Activated T-helper 17 cell treated with anti-CD3 and anti-CD28 coated beads, Interleukin-2, amount 50 U/mL, for 72 hours (primary cell): Measurements from ENCODE around the gene SLC16A11. TPM values are rescaled to one million over a fixed set of nuclear protein-coding genes. Genes with fewer than 3 reads are reported as not detected.
A peak's percentile ranks its signal among the peaks of the same experiment; 100 is the strongest.
"Not testable (repeated sequence)": the region's sequence is repeated elsewhere in the genome, so short reads cannot be mapped to it uniquely, and the experiment has no call there.

Experiments used
- ATAC-seq: fragments of 150-1000 bp; cut with Tn5 transposase; replicated peaks from 2 replicates; pipeline ENCODE4 v1.10.0; 2021; ENCODE audit warnings: mild to moderate bottlenecking, moderate library complexity
- H3K27ac Mint-ChIP-seq: one replicate; pipeline ENCODE4 v1.8.0; 2022; ENCODE audit warnings: mixed read lengths
- H3K27me3 Mint-ChIP-seq: one replicate; pipeline ENCODE4 v1.8.0; 2022; ENCODE audit warnings: mixed read lengths
- H3K36me3 Mint-ChIP-seq: one replicate; pipeline ENCODE4 v1.8.0; 2022; ENCODE audit warnings: low read depth, mild to moderate bottlenecking, mixed read lengths
- H3K4me1 Mint-ChIP-seq: one replicate; pipeline ENCODE4 v1.8.0; 2022; ENCODE audit warnings: mixed read lengths
- H3K4me3 Mint-ChIP-seq: one replicate; pipeline ENCODE4 v1.8.0; 2022; ENCODE audit warnings: mild to moderate bottlenecking, mixed read lengths
- H3K9me3 Mint-ChIP-seq: one replicate; pipeline ENCODE4 v1.8.0; 2022; ENCODE audit warnings: mixed read lengths
- total RNA-seq, 2 donors: library from RNA; stranded (reverse); gene quantifications; one replicate each; pipeline ENCODE4 v1.2.3, GENCODE V29; 2022

Gene SLC16A11
- total RNA-seq, 2 donors from 2014 or later: 0.63 to 3.5 TPM

DNA sequence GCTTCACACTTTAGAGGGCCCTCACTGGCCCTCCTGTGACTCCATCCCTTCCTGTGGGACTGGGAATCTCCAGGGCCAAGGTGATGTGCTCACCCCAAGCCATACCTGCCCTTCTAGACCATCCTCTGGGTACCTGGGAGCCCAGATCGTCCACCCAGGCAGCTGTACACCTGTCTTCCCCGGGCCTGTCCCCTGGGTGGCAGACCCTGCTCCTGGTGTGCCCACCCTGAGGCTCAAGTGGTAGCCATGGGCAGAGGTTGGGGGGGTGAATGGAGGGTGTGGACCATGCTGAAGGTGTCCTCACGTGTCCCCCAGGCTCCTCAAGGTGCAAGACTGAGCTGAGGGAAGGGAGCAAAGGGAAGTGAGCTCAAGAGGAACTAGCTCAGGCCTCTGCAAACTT is 26.8 kb upstream of the SLC16A11 start:
- ATAC-seq: no peak
- Mint-ChIP-seq H3K4me1 (no peaks in the 10 kb centered on the region), H3K9me3 (peaks cover 11% of the 10 kb centered on the region), H3K4me3 (no peak overlapping the region), H3K27me3 (peaks cover 3% of the 10 kb centered on the region), H3K36me3 (no peaks in the 10 kb centered on the region), H3K27ac (no peak overlapping the region)

DNA sequence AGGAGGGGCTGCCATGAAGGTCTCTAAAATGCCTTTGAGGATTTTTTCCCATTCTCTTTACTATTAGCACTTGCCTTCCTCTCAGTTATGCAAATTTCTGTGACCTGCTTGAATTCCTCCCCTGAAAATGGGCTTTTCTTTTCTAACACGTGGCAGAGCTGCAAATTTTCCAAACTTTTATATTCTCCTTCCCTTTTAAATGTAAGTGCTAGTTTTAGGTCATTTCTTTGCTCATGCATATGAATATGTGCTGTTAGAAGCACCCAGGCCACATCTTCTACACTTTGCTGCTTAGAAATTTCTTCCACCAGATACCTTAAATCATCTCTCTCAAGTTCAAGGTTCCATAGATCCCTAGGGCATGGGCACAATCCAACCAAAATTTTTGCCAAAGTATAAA is 24.4 kb upstream of the SLC16A11 start:
- Mint-ChIP-seq H3K27ac (no peak overlapping the region), H3K36me3 (no peaks in the 10 kb centered on the region), H3K9me3 (peaks cover 11% of the 10 kb centered on the region), H3K4me3 (no peak overlapping the region), H3K4me1 (no peaks in the 10 kb centered on the region), H3K27me3 (peaks cover 8% of the 10 kb centered on the region)
- no peak for ATAC-seq

DNA sequence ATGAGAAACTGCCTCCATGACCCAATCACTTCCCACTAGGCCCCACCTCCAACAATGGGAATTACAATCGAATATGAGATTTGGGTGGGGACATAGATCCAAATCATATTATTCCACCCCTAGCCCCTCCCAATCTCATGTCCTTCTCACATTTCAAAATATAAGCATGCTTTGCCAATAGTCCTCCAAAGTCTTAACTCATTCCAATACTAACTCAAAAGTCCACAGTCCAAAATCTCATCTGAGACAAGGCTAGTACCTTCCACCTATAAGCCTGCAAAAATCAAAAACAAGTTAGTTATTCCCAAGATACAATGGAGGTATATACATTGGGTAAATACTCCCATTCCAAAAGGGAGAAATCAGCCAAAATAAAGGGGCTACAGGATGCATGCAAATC is 23.3 kb upstream of the SLC16A11 start:
- Mint-ChIP-seq H3K4me3 (no peak overlapping the region), H3K4me1 (no peaks in the 10 kb centered on the region), H3K27ac (no peak overlapping the region), H3K27me3 (peaks cover 8% of the 10 kb centered on the region), H3K9me3 (peaks cover 11% of the 10 kb centered on the region), H3K36me3 (no peaks in the 10 kb centered on the region)
- ATAC-seq: no peak

DNA sequence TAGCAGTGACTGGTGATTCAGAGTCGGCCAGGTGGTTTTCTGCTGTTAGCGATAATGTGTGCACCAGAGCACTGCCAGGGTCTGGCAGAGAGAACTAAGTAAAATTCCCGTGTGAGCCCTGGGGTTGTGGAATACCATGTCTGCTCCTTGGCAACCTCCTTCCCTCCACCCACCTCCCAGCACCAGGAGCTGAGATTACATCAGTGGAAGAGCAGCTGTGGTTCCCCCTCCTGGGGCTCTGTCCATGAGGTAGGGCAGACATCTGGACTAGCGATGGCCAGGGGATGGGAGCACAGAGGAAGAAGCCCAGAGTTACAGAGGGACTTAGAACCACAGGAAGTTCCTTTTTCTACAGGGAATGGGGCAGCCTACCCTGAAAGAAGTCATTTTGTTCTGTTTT is 20.4 kb upstream of the SLC16A11 start:
- H3K4me3 Mint-ChIP-seq: no peak overlapping the region
- H3K27me3 Mint-ChIP-seq: peaks cover 8% of the 10 kb centered on the region
- no peak overlapping the region for H3K27ac Mint-ChIP-seq
- ATAC-seq: no peak
- H3K36me3 Mint-ChIP-seq: peaks cover 8% of the 10 kb centered on the region
- H3K4me1 Mint-ChIP-seq: peaks cover 10% of the 10 kb centered on the region
- H3K9me3 Mint-ChIP-seq: peaks cover 11% of the 10 kb centered on the region

DNA sequence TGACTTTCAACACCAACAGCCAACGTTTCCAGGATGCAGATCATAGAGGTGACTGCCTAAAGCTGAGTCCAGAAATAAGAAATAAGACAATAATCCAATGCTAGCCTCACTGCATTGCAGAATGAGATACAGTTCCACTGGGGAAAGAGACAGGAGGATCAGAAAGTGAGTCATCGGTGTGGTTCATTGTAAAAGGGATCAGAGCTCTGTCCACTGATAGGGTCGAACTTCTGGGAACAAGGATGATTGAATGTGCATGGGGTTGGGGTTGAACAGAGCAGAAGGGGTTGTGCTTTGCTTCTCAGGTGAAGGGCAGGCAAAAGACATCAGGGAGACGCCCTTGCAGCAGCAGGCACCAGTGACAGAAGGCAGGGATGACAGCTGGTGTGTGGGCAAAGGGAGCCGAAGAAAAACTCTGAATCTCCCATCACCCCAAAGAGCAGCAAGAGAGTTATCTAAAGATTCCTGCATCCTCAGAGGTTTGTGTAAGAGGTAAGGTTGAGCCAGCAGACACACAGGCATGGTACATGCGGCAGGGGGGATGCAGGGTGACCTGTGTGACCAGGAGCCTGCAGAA is 19.7 kb upstream of the SLC16A11 start:
- H3K9me3 Mint-ChIP-seq: peaks cover 6% of the 10 kb centered on the region
- peaks cover 8% of the 10 kb centered on the region for H3K36me3 Mint-ChIP-seq
- H3K27me3 Mint-ChIP-seq: peaks cover 5% of the 10 kb centered on the region
- H3K27ac Mint-ChIP-seq: peak overlapping the region; percentile 2
- peaks cover 17% of the 10 kb centered on the region for H3K4me1 Mint-ChIP-seq
- ATAC-seq: no peak
- no peak overlapping the region for H3K4me3 Mint-ChIP-seq

DNA sequence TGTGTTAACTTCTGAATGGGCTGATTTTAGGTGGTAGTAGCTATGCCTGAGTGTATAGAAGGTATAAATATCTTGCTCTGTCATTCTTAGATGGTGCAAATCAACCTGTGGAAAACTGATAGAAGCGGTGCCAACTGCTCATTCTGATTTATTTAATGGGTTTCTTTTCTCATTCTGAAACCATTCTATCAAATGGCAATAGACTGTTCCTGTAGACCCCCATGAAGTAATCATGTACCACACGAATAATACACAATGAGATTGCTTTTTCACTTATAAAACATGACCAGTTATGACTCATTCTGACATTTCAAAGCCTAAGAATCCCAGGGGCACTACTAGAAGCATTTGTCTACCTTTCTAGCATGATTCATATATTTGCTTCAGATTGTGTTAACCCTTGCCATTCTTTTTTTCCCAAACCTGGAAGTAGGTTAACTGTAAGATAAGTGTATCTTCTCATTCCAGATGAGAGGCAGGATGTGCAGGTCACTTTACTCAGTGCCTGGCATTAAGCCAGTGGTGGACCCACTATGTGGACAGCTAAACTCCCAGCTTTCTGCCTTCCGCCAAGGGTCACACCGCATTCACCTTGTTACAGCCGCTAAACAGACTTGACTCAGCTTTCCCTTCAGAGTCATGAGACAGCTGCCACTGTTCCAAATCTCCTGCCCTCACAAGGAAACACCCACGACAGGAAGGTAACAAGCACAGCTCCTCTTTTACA is 16.4 kb upstream of the SLC16A11 start:
- H3K27me3 Mint-ChIP-seq: peaks cover 5% of the 10 kb centered on the region
- peak; percentile 90 for ATAC-seq

DNA sequence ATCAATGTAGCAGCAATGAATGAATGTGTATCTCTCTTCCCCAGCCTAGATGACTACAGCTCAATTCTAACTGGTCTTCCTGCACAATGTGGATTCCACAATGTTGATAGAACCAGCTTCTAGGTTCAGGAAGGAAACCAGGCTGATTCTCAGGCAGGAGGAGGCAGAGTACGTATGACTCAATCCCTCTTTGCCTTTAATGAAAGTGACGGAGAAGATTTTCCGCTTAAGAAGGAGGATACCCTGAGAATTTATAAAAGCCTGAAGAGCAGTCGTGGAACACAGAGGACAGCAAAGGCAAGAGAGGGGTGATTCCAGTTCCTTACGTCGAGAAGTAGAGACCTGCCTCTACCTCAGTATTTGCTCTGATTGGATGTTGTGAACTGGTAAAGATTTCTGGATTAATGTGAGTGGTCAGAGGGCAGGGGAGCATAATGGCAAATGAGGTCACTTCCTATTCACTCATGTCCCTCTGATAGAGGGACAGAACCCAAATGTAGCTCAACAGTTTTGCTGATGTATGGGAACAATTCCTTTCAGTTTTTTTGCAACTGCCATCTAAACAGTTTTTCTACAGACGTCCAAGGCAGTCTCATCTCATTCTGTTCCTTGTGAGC is 15.0 kb upstream of the SLC16A11 start:
- Mint-ChIP-seq H3K4me1 (peaks cover 17% of the 10 kb centered on the region), H3K27me3 (peaks cover 5% of the 10 kb centered on the region), H3K27ac (peak overlapping the region; percentile 59), H3K9me3 (no peaks in the 10 kb centered on the region), H3K4me3 (peak overlapping the region; percentile 48), H3K36me3 (peaks cover 8% of the 10 kb centered on the region)
- ATAC-seq: peak; percentile 10

More for the DNA sequence above, 16.4 kb upstream of the SLC16A11 start:
- H3K36me3 Mint-ChIP-seq: peaks cover 8% of the 10 kb centered on the region
- H3K4me3 Mint-ChIP-seq: peak overlapping the region; percentile 76
- H3K4me1 Mint-ChIP-seq: peaks cover 17% of the 10 kb centered on the region
- H3K27ac Mint-ChIP-seq: peak overlapping the region; percentile 98
- no peaks in the 10 kb centered on the region for H3K9me3 Mint-ChIP-seq

DNA sequence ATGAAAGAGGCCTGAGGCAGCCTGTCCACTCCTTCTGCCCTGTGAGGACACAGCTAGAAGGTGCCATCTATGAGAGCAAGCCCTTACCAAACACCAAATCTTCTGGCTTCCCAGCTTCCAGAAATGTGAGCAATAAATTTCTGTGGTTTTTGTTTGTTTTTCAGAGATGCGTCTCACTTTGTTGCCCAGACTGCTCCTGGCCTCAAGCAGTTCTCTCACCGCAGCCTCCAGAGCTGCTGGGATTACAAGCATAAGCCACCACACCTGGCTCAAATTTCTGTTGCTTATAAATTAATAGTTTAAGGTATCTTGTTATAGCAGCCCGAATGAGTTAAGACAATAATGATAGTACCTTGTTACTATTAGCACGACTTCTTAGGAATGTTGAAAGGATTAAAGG is 12.5 kb upstream of the SLC16A11 start:
- H3K4me1 Mint-ChIP-seq: peaks cover 17% of the 10 kb centered on the region
- no peak for ATAC-seq

DNA sequence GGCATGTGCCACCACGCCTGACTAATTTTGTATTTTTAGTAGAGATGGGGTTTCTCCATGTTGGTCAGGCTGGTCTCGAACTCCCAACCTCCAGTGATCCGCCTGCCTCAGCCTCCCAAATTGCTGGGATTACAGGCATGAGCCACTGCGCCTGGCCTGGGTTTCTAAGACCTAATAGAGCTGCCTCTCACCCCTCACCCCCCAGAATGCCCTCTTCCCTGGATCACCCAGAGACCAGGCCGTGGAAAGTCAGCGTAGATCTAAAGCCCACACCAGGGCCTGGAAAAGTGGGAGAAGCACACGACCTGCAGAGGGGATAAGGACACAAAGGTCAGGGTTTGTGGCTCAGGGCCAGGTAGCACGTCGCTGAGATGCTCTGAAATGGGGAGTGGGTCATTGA is 6.7 kb upstream of the SLC16A11 start:
- peaks cover 24% of the 10 kb centered on the region for H3K4me1 Mint-ChIP-seq
- H3K27ac Mint-ChIP-seq, H3K9me3 Mint-ChIP-seq, ATAC-seq, H3K4me3 Mint-ChIP-seq, H3K27me3 Mint-ChIP-seq: not testable (repeated sequence)
- H3K36me3 Mint-ChIP-seq: peaks cover 15% of the 10 kb centered on the region

More for the DNA sequence above, 12.5 kb upstream of the SLC16A11 start:
- Mint-ChIP-seq H3K9me3 (no peaks in the 10 kb centered on the region), H3K36me3 (peaks cover 8% of the 10 kb centered on the region), H3K4me3 (no peak overlapping the region), H3K27ac (no peak overlapping the region), H3K27me3 (no peaks in the 10 kb centered on the region)

DNA sequence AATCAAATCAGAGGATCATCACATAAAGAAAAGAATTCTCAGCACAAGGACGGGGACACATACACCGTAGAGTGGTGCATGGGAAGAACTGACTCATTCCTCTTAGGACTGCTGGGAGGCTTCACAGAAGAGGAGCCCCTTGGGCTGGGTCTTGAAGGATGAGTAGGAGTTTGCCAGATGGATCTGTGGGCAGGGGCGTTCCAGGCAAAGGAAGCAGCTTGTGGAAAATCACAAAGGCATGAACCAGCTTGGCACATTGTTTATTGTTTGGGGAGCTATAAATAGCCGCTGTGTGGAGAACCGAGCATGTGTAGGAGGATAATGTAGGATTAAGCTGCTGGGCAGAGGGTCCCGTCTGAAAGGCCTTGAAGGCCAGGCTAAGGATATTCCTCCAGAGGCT is 5.1 kb upstream of the SLC16A11 start:
- no peak for ATAC-seq
- Mint-ChIP-seq H3K27ac (peak overlapping the region; percentile 98), H3K9me3 (no peaks in the 10 kb centered on the region), H3K4me1 (peaks cover 24% of the 10 kb centered on the region), H3K36me3 (peaks cover 15% of the 10 kb centered on the region), H3K4me3 (peak overlapping the region; percentile 88), H3K27me3 (no peaks in the 10 kb centered on the region)

DNA sequence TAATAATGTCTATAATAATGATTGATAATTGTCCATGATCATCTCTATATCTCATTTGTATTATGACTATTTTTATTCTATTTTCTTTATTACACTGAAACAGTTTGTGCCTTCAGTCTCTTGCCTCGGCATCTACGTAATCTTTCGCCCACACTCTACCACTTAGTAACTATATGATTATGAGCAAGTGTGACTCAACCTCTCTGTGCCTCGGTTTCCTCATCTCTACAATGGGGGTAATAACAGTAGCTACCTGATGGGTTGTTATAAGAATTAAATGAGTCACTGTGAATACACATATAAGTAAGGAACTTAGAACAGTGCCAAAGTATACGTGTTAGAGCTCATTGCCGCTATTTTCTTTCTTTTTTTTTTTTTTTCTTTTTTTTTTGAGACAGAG is 3.7 kb upstream of the SLC16A11 start:
- peaks cover 15% of the 10 kb centered on the region for H3K36me3 Mint-ChIP-seq
- peaks cover 24% of the 10 kb centered on the region for H3K4me1 Mint-ChIP-seq
- peak overlapping the region; percentile 98 for H3K27ac Mint-ChIP-seq
- H3K4me3 Mint-ChIP-seq: peak overlapping the region; percentile 88
- peak; percentile 86 for ATAC-seq
- H3K27me3 Mint-ChIP-seq: no peaks in the 10 kb centered on the region
- H3K9me3 Mint-ChIP-seq: no peaks in the 10 kb centered on the region

DNA sequence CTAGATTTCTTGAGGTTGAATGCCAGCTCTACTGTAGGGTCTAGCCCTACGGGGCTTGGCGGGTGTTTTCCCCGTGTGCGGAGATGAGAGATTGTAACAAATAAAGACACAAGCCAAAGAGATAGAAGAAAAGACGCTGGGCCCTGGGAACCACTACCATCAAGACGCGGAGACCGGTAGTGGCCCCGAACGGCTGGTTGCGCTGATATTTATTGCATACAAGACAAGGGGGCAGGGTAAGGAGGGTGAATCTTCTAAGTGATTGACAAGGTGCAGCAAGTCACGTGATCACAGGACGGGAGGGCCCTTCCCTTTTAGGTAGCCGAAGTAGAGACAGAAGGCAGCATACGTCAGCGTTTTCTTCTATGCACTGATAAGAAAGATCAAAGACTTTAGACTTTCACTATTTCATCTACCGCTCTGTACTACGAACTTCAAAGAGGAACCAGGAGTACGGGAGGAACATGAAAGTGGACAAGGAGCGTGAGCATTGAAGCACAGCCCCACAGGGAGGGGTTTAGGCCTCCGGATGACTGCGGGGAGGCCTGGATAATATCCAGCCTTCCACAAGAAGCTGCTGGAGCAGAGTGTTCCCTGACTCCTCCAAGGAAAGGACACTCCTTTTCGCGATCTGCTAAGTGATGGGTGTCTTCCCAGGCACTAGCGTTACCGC is 3.0 kb upstream of the SLC16A11 start:
- Mint-ChIP-seq H3K36me3 (peaks cover 15% of the 10 kb centered on the region), H3K4me3 (peak overlapping the region; percentile 88), H3K27ac (peak overlapping the region; percentile 98), H3K4me1 (peaks cover 24% of the 10 kb centered on the region)
- H3K9me3 Mint-ChIP-seq, H3K27me3 Mint-ChIP-seq: not testable (repeated sequence)
- peak; percentile 23 for ATAC-seq

DNA sequence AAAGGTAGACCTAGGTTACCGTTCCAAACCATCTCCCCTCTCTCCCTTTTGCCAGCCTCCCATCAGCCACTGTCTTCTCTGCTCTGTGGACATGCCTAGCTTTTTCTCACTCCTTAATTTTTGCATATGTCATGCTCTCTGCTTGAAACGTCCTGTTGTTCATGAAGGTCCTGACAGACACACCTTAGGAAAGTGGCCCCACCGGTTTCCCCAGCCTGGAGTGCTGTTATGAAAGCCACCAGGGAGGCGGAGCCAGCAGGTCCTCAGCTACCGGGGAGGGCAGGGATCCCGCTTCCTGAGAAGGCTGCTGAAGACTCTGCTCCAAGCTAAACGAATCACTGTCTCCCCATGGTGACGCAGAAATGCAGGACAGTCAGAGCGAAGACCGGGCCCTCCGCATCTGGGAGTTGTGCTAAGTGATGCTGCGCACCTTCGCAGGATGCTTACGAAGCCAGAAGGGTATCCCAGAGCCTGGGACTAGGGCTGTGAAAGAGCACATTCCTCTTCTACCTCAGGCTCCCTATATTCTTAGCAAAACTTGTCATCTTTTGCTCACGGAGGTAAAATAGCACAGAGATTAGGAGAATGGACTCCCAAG is 2.3 kb upstream of the SLC16A11 start:
- Mint-ChIP-seq H3K4me3 (peak overlapping the region; percentile 88), H3K36me3 (peaks cover 21% of the 10 kb centered on the region), H3K27me3 (no peaks in the 10 kb centered on the region), H3K9me3 (no peaks in the 10 kb centered on the region), H3K4me1 (peaks cover 24% of the 10 kb centered on the region), H3K27ac (peak overlapping the region; percentile 98)
- ATAC-seq: peak; percentile 45

DNA sequence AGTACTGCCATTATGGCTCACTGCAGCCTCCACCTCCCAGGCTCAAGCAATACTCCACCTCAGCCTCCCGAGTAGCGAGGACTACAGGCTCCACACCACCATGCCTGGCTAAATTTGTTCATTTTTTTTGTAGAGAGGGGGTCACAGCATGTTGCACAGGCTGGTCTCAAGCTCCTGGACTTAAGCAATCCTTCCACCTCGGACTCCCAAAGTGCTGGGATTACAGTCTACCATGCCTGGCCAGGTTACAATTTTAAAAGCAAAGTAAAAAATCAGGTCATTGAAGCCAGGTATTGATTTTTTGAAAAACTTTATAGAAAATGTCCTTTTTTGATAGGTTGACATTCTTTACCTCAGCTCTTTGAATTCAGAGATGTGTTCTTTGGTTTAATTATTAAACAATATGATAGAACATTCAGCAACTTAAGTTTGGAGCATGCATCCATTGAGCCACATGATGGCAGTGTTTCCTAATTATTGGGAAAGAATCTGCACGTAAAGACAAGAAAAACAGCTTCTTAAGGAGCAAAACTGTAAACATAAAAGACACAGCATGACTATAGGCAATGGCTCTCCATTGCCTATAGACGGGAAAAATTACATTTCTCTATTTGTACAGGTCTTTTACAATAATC is 1.7 kb upstream of the SLC16A11 start:
- Mint-ChIP-seq H3K27me3 (no peaks in the 10 kb centered on the region), H3K36me3 (peaks cover 24% of the 10 kb centered on the region), H3K9me3 (no peaks in the 10 kb centered on the region), H3K4me3 (peak overlapping the region; percentile 88), H3K27ac (peak overlapping the region; percentile 98), H3K4me1 (peaks cover 24% of the 10 kb centered on the region)
- ATAC-seq: peak; percentile 7
